ENCODE results near the gene IER5L. TPM values are rescaled to one million over a fixed set of nuclear protein-coding genes. Genes with fewer than 3 reads are reported as not detected.
A peak's percentile ranks its signal among the peaks of the same experiment; 100 is the strongest.

Gene IER5L
- total and polyA plus RNA-seq, 4 donors, result 12.6 to 31.5 (median 24.1) TPM

DNA sequence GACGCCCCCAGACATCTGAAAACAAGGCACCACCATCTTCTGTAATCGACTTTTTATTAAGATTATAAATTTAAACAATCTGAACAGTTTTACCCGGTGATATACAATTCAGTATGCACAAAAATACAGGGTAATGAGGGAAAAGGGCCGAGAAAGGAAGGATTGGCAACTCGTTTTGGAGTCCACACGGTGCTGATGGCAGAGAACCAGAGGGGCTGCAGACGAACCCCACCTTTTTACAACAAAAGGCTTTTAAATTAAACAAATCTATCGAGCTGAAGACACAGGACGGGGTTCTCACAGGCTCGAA lies 2.6 kb downstream of the IER5L start:
- ATAC-seq (ENCODE audit: insufficient read depth, low FRiP score) (no peak), DNase-seq (no peak)
- Histone ChIP-seq H3K4me3 (peak overlapping the region; percentile 44), H3K27me3 (ENCODE audit: control insufficient read depth in 3 of 3, insufficient read depth in 3 of 3, low read length in 2 of 3) (no peaks in the 10 kb centered on the region), H3K4me1 (ENCODE audit: control insufficient read depth in 5 of 5, insufficient read depth in 5 of 5, low read length in 5 of 5) (peaks cover 4 to 31% (median 5%) of the 10 kb centered on the region in 5 donors), H3K27ac (ENCODE audit: low read depth in 1 of 2, low read length in 1 of 2) (peak overlapping the region; percentile 95 to 96), H3K36me3 (ENCODE audit: control insufficient read depth in 4 of 4, insufficient read depth in 4 of 4, low read length in 4 of 4) (peaks cover 0 to 3% (median 0%) of the 10 kb centered on the region in 4 donors), H3K9me3 (ENCODE audit: control insufficient read depth in 4 of 4, insufficient read depth in 3 of 4, low read length in 3 of 4) (no peaks in the 10 kb centered on the region), H3K9ac (ENCODE audit: insufficient read depth in 1 of 2, low read length in 2 of 2) (peak overlapping the region in 1 of 2 donors; percentile 88)
- TF ChIP-seq, protein P1, sequence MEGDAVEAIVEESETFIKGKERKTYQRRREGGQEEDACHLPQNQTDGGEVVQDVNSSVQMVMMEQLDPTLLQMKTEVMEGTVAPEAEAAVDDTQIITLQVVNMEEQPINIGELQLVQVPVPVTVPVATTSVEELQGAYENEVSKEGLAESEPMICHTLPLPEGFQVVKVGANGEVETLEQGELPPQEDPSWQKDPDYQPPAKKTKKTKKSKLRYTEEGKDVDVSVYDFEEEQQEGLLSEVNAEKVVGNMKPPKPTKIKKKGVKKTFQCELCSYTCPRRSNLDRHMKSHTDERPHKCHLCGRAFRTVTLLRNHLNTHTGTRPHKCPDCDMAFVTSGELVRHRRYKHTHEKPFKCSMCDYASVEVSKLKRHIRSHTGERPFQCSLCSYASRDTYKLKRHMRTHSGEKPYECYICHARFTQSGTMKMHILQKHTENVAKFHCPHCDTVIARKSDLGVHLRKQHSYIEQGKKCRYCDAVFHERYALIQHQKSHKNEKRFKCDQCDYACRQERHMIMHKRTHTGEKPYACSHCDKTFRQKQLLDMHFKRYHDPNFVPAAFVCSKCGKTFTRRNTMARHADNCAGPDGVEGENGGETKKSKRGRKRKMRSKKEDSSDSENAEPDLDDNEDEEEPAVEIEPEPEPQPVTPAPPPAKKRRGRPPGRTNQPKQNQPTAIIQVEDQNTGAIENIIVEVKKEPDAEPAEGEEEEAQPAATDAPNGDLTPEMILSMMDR (IDR thresholded peaks at IDR 0.05; ENCODE audit: control extremely low read depth, extremely low read depth), result no peak
- WGBS, 2 donors, result 0 to 1% methylated on average over 10 of the region's 10 CpGs

DNA sequence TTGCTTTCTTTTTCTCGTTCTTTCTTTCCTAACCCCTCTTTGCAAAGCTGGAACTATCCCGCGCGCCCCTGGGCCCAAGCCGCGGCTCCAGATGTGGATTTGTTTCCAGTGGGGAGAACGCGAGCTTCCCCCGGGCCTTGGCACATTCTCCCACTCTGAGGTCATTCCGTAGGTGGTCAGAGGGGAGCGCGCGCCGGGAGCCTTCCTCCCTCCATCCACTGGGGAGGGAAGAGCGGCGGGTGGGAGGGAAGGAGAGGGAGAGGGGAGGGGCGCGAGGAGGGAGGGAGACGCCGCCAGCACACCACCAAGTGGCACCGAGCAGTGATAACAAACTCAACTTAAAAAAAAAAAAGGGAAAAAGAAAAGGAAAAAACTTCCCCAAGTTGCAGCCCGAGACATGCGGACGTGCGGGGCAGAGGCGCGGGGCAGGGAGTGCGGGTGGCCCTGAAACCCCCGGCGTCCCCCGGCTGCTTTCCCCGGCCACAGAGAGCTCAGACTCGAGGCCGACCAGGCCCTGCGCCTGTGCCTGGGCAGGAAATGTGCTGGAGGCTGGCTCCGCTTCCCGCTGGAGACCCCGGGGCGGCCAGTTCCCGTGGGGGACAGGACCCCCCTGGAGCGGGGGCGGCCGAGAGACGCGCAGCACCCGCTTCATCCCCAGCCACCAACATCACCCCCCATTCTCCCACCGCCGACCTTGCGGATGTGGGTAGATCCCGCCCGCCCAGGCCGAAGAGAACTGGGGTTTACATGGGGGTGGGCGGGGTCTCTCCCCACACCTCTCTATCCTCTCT lies 3.1 kb downstream of the IER5L start:
- ATAC-seq (ENCODE audit: insufficient read depth, low FRiP score) (no peak), DNase-seq (peak; percentile 89 to 96 (median 93))
- TF ChIP-seq, protein P1 (IDR thresholded peaks at IDR 0.05; ENCODE audit: control extremely low read depth, extremely low read depth), result no peak
- Histone ChIP-seq H3K4me1 (ENCODE audit: control insufficient read depth in 5 of 5, insufficient read depth in 5 of 5, low read length in 5 of 5) (peaks cover 4 to 31% (median 5%) of the 10 kb centered on the region in 5 donors), H3K36me3 (ENCODE audit: control insufficient read depth in 4 of 4, insufficient read depth in 4 of 4, low read length in 4 of 4) (peaks cover 0 to 3% (median 0%) of the 10 kb centered on the region in 4 donors), H3K27me3 (ENCODE audit: control insufficient read depth in 3 of 3, insufficient read depth in 3 of 3, low read length in 2 of 3) (no peaks in the 10 kb centered on the region), H3K4me3 (peak overlapping the region; percentile 9), H3K27ac (ENCODE audit: low read depth in 1 of 2, low read length in 1 of 2) (peak overlapping the region; percentile 95 to 96), H3K9me3 (ENCODE audit: control insufficient read depth in 4 of 4, insufficient read depth in 3 of 4, low read length in 3 of 4) (no peaks in the 10 kb centered on the region), H3K9ac (ENCODE audit: insufficient read depth in 1 of 2, low read length in 2 of 2) (peak overlapping the region; percentile 33 to 88)
- WGBS, 2 donors, result 0 to 2% methylated on average over 42 to 52 of the region's 53 CpGs

DNA sequence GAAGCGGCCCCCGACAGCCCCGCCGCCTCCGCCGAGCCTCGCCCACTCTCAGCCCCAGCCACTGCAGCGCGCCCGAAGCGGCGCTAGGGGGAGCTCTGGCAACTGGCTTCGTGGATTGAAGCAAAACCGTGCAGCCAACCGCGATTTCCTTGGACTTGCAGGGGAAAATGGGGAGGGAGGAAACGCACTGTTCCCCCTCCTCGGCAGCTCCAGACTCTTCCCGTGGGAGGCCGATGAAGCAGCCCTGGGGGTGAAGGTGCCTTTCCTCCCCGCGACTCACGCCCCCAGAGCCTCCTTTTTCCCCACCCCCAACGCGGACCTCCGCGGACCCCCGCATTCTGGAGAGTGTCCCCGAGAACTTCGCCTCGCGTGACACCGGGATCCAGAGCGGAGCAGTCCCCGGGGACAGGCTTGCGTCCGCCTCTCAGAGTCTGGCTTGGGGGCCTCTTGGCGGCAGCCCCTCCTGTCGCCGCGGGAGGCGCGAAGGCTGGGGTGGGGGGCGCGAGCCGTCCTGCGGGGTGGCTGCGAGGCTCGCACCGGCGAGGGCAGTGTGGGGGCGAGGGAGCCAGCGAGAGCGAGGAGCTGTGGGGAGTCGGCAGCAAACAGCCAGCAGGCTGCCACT lies 3.8 kb downstream of the IER5L start:
- TF ChIP-seq, protein P1 (IDR thresholded peaks at IDR 0.05; ENCODE audit: control extremely low read depth, extremely low read depth), result peak; percentile 99
- Histone ChIP-seq H3K27me3 (ENCODE audit: control insufficient read depth in 3 of 3, insufficient read depth in 3 of 3, low read length in 2 of 3) (no peaks in the 10 kb centered on the region), H3K9ac (ENCODE audit: insufficient read depth in 1 of 2, low read length in 2 of 2) (peak overlapping the region; percentile 33 to 76), H3K27ac (ENCODE audit: low read depth in 1 of 2, low read length in 1 of 2) (peak overlapping the region; percentile 82 to 96), H3K9me3 (ENCODE audit: control insufficient read depth in 4 of 4, insufficient read depth in 3 of 4, low read length in 3 of 4) (no peaks in the 10 kb centered on the region), H3K4me3 (peak overlapping the region; percentile 9), H3K4me1 (ENCODE audit: control insufficient read depth in 5 of 5, insufficient read depth in 5 of 5, low read length in 5 of 5) (peaks cover 4 to 28% (median 5%) of the 10 kb centered on the region in 5 donors), H3K36me3 (ENCODE audit: control insufficient read depth in 4 of 4, insufficient read depth in 4 of 4, low read length in 4 of 4) (peaks cover 0 to 3% (median 0%) of the 10 kb centered on the region in 4 donors)
- peak; percentile 94 to 97 (median 94) for DNase-seq
- peak; percentile 45 for ATAC-seq (ENCODE audit: insufficient read depth, low FRiP score)
- 0 to 1% methylated on average over 54 to 55 of the region's 55 CpGs for WGBS, 2 donors
